Activated CD8-positive, alpha-beta memory T cell treated with anti-CD3 and anti-CD28 coated beads, Interleukin-2, amount 50 U/mL, for 1 hour (primary cell): ENCODE measurements around the gene HIPK4.
"Not testable (repeated sequence)": the region's sequence is repeated elsewhere in the genome, so short reads cannot be mapped to it uniquely, and the experiment has no call there.

Experiments
- DNase-seq: peaks from one replicate; pipeline ENCODE4 v3.0.0-alpha.2; 2020; ENCODE audit errors: extremely low read depth

The HIPK4 gene

DNA sequence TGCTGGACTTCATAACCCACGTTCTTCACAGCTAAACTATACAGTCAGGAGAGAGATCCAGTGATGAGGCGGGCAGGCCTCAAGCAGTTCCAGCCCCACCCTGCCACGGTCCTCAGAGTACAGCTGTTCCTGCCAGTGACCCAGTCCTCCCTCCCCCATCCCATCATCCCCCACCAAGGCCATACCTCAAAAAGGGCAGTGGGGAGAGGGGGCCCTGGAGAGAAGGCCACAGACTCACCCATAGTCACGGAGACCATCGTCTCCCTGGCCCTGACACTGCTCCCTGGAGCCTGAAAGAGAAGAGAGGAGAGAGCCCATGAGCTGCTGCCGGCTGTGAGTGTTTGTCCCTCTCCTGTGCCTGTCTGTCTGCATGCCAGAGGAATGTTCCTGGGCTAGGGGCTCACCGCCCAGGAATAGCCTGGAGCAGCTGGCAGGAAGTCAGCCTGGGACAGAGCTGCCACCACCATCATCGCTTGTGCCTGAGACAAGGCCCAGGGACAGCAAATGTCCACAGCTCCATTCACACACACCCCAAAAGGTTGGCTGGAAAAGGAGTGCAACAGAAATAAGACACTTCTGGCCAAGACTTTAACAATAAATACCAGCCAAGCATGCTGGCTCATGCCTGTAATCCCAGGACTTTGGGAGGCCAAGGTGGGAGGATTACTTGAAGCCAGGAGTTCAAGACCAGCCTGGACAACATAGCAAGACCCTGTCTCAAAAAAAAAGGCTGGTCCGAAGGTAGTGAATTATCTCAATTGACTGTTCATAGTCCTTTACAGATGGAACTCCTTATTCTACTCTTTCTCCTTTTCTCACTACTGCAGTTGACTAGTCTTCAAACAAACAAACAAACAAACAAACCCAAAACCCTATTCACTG, 48.1 kb downstream of the HIPK4 start:
- no peak for DNase-seq

- no peak for DNase-seq
These were observed 50.8 kb downstream of the HIPK4 start for GRCh38 chr19:40339018-40339728.

GRCh38 chr19:40337594-40337993, 52.4 kb downstream of the HIPK4 start:
- no peak for DNase-seq

GRCh38 chr19:40337107-40337506, 52.9 kb downstream of the HIPK4 start:
- DNase-seq, result no peak

DNA sequence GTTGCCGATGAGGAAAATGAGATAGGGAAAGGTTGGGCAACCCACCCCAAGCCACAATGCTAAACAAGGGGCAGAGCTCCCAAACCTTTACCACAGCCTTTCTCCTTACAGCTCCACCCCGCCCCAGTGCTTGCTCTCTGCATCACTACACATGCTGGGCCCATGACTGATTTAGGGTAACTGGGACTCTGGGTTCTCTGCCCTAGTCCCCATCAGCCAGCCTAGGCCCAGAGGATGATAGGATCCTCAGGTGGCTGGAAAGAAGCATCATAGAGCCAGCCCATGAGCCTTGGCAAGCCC, 53.4 kb downstream of the HIPK4 start:
- DNase-seq, result no peak

- DNase-seq, result no peak
These were observed 54.0 kb downstream of the HIPK4 start for GRCh38 chr19:40335855-40336600.

- no peak for DNase-seq
These were observed 54.9 kb downstream of the HIPK4 start for GRCh38 chr19:40335101-40335500.

- not testable (repeated sequence) for DNase-seq
These were observed 56.9 kb downstream of the HIPK4 start for GRCh38 chr19:40333083-40333482.

GRCh38 chr19:40332669-40333068, 57.3 kb downstream of the HIPK4 start:
- no peak for DNase-seq

- no peak for DNase-seq
These were observed 58.9 kb downstream of the HIPK4 start for GRCh38 chr19:40331052-40331451.
